Activated CD8-positive, alpha-beta memory T cell treated with anti-CD3 and anti-CD28 coated beads for 24 hours (primary cell): Measurements from ENCODE around the gene CYTH4.
"Not testable (repeated sequence)": the region's sequence is repeated elsewhere in the genome, so short reads cannot be mapped to it uniquely, and the experiment has no call there.

ENCODE experiments used
- DNase-seq: peaks from one replicate; pipeline ENCODE4 v3.0.0-alpha.2; 2020

The CYTH4 gene

GRCh38 chr22:37282385-37282677, at the start of gene CYTH4:
Gene CYTH4 (plus strand): TSS chr22:37282508. CDS start chr22:37282570, 62 bp downstream.
- peak; percentile 88 for DNase-seq

GRCh38 chr22:37233371-37233750, 48.9 kb upstream of the CYTH4 start:
- not testable (repeated sequence) for DNase-seq

- peak; percentile 64 for DNase-seq
These were observed 48.3 kb upstream of the CYTH4 start for GRCh38 chr22:37233751-37234631.

GRCh38 chr22:37234736-37235711, 47.3 kb upstream of the CYTH4 start:
- peak; percentile 64 for DNase-seq

GRCh38 chr22:37235897-37236607, 46.3 kb upstream of the CYTH4 start:
- peak; percentile 64 for DNase-seq

GRCh38 chr22:37237371-37238268, 44.7 kb upstream of the CYTH4 start:
- peak; percentile 64 for DNase-seq

- peak; percentile 60 for DNase-seq
These were observed 42.7 kb upstream of the CYTH4 start for GRCh38 chr22:37239336-37240239.

- DNase-seq = peak; percentile 59
These were observed 41.9 kb upstream of the CYTH4 start for GRCh38 chr22:37240240-37240940.

- no peak for DNase-seq
These were observed 41.4 kb upstream of the CYTH4 start for GRCh38 chr22:37240941-37241320.

- peak; percentile 82 for DNase-seq
These were observed 40.8 kb upstream of the CYTH4 start for GRCh38 chr22:37241351-37242142.

GRCh38 chr22:37242395-37242918, 39.9 kb upstream of the CYTH4 start:
- DNase-seq = peak; percentile 92

GRCh38 chr22:37243402-37244113, 38.8 kb upstream of the CYTH4 start:
- peak; percentile 70 for DNase-seq

GRCh38 chr22:37244114-37244921, 38.0 kb upstream of the CYTH4 start, which contains the start of gene RAC2:
Gene RAC2 (minus strand): TSS chr22:37244269. CDS start chr22:37244148, 121 bp downstream.
- DNase-seq = peak; percentile 95

GRCh38 chr22:37244922-37245722, 37.2 kb upstream of the CYTH4 start:
- peak; percentile 68 for DNase-seq

- no peak for DNase-seq
These were observed 36.6 kb upstream of the CYTH4 start for GRCh38 chr22:37245740-37246139.

- DNase-seq = peak; percentile 44
These were observed 34.1 kb upstream of the CYTH4 start for GRCh38 chr22:37248251-37248650.
